Activated CD4-positive, alpha-beta T cell treated with anti-CD3 and anti-CD28 coated beads, Interleukin-2, amount 50 U/mL, for 16 hours (primary cell): ENCODE results near the gene MCM3AP.
"Not testable (repeated sequence)": the region's sequence is repeated elsewhere in the genome, so short reads cannot be mapped to it uniquely, and the experiment has no call there.

Experiments
- DNase-seq: peaks from one replicate; pipeline ENCODE4 v3.0.0-alpha.2; 2020

The MCM3AP gene

DNA sequence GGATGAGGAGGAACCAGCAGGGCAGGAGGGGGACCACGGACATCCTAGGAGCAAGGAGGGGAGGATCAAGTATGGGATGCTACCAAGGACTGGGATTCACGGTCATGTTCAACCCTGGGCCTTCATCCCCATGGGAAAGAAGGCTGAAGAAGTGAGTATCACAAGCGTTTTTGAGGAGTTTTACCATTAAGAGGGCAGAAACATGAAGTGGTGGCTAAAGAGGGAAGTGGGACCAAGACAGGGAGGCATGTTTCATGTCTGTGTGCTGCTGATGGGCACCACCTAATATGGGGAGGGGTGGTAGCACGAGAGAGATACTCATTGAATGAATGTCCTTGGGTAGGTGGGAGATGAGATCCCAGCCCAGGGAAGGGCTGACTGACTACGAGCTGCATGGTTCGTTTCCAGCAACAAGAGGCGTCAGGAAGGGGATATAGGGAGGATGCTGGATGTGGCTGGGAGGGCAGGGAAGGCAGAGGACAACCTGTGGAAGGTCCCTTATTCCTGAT lies 45.5 kb downstream of the MCM3AP start:
- no peak for DNase-seq

DNA sequence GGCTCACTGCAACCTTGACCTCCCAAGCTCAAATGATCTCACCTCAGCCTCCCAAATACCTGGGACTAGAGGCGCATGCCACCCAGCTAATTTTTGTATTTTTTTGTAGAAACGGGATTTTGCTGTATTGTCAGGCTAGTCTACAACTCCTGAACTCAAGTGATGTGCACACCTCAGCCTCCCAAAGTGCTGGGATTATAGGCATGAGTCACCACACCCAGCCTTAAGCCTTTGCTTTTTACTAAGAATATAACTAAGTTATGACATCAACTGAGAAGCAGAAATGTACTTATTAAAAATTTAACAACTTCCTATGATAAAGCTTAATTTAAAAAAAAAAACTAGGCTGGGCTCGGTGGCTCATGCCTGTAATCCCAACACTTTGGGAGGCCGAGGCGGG lies 47.9 kb downstream of the MCM3AP start:
- no peak for DNase-seq

DNA sequence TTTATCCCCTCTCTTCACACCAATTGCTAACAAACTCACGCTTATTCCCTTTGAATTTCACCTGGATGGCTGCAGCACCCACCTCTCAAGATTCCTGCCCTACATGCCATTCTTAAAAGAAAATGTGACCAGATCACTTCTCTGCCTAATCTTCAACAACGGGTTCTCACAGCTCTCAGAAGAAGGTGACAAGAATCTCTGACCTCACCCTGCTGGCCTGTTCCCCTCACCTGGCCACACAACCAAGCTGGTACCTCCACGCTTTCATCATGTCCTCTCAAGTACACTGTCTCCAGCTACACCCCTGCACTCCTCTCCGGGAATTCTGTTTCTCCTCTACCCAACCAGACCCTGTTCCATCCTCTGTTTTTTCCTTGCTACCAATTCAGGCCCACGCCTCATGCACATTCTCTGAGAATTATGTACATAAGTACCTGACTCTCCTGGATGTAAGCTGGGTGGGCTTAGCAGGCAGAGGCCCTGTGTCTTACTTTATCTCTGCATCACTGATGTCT lies 50.9 kb downstream of the MCM3AP start:
- no peak for DNase-seq

DNA sequence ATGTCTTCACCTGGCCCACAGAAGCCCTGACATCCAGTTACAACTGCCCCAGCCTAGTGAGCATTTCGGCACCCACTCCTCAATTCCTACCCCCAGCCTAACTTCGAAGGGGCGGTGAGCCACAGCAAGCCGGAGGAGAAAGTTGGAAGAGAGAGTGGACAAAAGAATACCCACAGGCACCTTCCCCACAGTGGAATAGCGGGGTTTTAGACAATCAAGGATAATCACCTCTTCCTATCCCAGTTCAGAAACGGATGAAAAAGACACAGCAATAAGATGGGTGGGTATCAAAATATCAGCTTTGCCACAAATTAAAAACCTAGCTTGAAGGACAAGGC lies 55.5 kb downstream of the MCM3AP start:
- no peak for DNase-seq

GRCh38 chr21:46229133-46229922 lies 56.1 kb downstream of the MCM3AP start:
- no peak for DNase-seq

DNA sequence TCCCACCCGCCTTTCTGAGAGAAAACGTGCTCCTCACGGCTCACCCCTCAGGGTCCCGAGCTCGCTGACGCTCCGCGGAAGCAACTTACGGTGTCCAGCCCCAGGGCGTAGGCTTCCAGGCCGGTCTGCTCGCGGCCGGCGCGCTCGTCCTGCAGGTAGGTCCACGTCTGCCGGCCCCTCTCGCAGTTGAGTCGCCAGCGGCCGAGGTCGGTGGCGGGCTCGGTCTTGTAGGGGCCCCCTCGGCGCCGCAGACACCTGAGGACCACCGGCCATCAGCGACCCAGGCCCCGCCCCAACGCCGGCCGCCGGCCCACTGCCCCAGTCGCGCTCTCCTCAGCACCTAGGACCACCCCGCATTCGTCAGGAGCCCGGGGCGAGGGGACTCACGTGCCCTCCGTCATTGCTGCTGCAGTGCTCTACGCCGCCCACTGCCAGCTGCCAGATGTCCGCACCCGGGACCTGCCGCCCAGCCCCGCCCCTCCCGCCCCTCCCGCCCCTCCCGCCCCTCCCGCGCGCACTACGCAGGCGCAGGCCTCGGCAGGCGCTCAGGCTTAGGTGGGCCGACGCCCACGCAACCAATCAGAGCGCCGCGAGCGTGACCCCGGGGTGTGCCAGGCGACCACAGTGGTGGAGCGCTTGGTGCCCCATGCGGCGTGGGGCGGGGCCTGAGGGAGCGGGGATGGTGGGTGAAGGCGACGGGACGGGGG lies 56.9 kb downstream of the MCM3AP start, which contains the start of gene LSS:
Gene LSS (minus strand): TSS at position 430 of the 707 bp plus-strand sequence. CDS start 29 bp downstream, at position 401.
- peak; percentile 99 for DNase-seq

DNA sequence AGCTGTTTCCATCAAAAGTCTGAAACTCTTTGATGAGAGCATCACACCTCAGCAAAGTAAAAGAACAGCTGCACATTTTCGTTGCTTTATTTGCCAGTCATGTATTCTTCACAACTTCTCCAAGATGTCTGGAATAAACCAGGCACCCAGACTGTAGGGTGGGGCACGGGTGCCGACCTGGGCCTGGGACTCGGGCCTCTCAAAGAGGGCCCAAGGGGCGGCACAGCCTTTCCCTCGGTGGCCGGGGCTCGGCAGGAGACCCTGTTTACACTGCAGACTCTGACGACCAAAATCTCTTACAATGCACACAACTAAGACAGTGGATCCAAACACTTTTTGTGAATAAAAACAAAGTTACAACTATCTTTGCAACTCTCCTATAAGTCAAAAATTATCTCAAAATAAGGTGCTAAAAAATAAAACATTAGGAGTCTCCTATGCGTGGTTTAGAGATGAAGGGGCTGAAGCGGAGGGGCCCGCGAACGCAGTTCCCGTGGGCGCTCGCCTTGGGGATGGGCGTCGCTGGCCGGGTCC lies 57.5 kb downstream of the MCM3AP start:
- no peak for DNase-seq

- DNase-seq: no peak
Observed at GRCh38 chr21:46226920-46227599, 58.4 kb downstream of the MCM3AP start.

DNA sequence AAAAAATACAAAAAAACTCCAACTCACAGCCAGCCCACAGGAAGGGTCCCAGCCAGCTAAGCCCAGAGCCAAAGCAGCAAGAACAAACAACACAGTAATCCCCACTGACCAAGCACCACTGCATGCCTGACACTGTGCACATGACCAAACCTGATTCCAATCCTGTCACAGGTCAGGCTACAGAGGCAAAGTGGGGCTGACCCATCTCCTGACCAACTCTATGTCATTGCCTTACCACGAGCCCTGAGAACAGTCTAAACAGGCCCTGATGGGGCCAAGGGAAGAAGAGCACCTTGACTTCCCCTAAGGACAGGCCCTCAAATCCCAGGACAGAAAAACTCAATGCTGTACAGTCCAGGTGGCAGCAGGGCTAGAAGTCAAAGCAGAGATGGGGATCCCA lies 59.3 kb downstream of the MCM3AP start:
- DNase-seq: no peak

- DNase-seq: not testable (repeated sequence)
Observed at GRCh38 chr21:46223661-46224060, 61.8 kb downstream of the MCM3AP start.

DNA sequence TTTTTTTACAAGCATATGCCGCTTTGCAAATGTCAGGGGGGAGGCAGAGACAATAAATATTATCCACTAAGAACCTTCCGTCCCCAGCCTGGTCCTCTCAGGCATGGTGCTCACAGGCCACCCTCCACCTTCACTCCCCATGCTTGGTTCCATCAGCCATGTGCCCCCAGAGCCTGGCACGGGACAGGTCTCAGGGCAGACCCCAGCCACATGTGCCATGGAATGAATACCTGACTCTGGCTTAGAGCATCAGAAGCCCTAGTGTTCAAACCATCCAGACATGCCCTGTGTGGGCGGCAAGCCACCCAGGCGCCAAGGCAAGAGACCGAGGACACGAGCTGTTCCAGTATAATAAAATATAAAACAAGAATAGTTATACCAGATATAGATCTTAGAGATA lies 62.2 kb downstream of the MCM3AP start:
- no peak for DNase-seq

DNA sequence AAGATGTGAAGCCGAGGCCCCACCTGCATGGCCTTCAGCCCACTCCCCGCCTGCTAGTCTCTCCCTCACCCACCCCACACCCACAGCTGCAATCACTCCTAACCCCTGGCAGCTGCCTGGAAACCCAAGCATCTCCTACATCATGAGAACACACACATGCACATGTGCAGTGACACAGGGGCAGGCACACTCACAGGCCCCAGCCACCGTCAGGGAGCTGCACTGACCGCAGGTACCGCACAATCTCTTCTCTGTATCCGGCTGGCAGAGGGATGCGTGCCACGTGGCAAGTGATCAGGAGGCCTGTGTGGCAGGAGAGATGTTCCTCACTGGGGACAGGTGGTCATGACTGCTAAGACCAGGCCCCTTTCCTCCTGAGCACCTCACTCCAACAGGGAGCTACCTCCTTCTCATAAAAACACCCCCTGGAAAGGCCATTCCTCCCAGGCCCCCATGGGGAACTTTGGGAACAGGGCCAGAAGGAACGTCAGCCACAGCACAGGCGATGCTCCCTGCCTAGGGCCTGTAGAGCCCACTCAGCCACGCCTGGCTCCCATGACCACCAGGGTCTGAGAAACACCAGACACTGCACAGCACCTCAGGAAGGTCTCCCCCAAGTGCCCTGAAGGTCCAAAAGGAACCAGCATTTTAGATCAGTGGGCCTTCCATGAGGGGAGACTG lies 62.8 kb downstream of the MCM3AP start:
- no peak for DNase-seq

- no peak for DNase-seq
Observed at GRCh38 chr21:46221664-46222435, 63.6 kb downstream of the MCM3AP start.

DNA sequence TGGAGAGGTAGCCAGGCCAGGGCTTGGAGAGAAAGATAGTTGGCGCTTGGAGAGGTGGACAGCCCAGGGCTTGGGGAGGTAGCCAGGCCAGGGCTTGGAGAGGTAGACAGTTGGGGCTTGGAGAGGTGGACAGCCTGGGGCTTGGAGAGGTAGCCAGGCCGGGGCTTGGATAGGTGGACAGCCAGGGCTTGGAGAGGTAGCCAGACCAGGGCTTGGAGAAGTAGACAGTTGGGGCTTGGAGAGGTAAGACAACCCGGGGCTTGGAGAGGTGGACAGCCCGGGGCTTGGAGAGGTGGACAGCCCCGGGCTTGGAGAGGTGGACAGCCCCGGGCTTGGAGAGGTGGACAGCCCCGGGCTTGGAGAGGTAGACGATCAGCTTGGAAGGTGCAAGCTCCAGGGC lies 64.6 kb downstream of the MCM3AP start:
- no peak for DNase-seq

DNA sequence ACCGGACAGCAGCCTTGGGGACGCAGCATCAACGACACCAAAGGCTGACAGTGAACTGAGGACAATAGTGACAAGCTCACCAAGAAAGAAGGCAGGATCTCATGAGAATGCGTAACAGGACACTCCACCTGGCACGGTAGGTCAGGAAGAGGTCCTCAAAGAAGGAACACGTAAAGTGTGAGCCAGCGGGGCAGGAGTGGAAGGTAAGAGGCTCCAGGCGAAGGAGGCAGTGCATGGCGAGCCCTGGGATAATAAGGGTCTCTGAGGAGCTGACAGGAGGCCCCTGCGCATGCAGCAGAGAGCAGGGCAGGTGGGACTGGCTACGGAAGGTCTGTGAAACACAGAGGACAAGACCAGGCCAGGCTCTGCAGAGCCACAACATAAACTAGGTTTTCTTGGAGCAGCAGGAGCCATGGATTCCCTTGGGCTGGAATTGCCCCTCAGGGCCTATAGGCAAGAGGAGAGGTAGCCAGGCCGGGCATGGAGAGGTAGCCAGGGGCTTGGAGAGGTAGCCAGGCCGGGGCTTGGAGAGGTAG lies 65.1 kb downstream of the MCM3AP start:
- no peak for DNase-seq

DNA sequence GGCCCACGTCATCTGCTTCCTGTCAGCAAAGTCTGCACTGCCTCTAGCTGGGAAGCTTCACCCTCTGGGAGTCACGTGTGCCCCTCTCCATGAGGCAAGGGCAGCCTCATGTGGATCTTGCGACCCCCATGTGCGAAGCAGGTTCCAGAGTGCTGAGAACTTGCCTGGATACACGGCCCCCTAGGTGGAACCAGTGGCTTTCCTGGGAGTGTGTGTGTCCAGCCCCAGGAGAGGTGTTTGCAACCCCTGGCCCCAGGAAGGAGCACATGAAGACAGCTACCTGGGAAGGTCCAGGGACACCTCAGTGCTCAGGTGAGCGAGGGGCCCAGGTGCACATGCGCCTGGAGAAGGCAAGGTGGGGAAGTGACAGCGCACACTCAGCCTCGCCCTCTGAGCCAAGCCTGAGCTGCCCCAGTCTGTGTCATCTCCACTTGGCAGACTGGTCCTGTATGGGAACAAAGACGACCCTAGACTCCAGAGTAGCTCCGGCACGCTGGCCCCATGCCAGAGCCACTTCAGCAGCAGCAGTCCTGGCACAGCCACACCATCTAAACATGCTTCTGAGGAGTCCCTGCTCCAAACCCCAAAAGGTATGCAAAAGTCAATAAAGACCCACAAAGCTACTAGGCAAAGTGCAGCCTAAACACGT lies 65.7 kb downstream of the MCM3AP start:
- DNase-seq: no peak

DNA sequence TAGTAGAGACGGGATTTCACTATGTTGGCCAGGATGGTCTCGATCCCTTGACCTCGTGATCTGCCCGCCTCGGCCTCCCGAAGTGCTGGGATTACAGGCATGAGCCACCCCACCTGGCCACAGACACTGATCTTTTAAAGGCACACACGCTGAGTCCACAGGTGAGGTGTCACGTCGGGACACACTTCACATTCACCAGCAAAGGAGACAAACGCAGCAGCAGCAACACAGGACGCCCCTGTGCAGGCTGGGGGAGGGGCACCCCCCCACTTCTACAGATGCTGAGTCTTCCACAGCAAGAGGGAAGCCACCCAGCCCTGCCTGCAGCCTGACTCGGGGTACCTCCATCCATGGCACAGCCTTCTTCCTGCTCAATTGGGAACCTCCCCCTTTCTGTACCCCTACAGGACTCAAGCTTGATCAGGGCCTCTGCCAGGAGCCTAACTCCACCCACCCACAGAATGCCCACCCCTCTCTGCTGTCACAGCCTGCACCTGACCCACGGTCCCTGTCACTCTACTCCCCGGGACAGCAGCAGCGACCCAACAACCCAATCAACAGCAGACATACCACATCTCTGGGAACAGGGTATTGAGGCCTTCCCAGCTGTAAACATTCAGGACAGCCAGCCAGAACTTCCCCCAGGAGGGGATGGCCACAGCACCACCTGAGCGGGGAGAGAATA lies 66.4 kb downstream of the MCM3AP start:
- no peak for DNase-seq

DNA sequence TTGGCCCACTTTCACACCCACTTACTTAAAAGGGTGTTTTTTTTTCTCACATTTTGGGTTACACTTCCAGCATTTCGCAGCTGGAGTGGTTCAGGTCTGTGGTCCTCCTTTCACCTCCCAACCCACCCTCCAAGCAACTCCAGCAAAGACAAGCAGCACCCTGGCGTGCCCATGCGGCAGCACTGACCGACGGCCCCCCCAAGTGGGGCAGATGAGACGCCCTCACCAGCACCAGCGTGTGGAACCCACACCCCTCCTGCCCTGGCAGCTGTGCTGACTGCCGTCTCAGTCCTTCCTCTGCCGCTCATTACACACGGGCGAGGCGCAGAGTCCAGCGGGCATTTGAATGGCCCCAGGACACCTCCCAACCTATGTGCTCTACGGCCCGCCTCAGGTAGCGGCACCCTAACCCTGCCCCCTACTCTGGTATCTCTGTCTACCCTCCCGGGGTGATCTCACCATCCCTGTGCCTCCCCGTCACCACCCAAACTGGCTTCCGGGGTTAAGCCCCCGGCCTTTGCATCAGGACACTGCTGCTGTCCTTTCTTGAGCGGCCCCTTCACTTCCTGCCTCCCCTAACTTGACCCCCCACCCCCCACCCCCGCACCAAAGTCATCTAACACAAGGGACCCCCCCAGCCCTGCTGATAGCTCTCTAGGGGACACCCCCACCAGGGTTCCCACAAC lies 67.8 kb downstream of the MCM3AP start:
- DNase-seq: no peak

- DNase-seq: no peak
Observed at GRCh38 chr21:46216132-46216747, 69.2 kb downstream of the MCM3AP start.
